CD4-positive, alpha-beta T cell treated with Interferon gamma for 1 hour (primary cell): Measurements from ENCODE around the gene HECTD4.
"Not testable (repeated sequence)": the region's sequence is repeated elsewhere in the genome, so short reads cannot be mapped to it uniquely, and the experiment has no call there.

ENCODE experiments used
- DNase-seq: peaks from one replicate; pipeline ENCODE4 v3.0.0-alpha.2; 2020

The HECTD4 gene

GRCh38 chr12:112401903-112402498 lies 19.8 kb upstream of the HECTD4 start:
- DNase-seq: no peak

GRCh38 chr12:112401054-112401453 lies 18.8 kb upstream of the HECTD4 start:
- DNase-seq: no peak

DNA sequence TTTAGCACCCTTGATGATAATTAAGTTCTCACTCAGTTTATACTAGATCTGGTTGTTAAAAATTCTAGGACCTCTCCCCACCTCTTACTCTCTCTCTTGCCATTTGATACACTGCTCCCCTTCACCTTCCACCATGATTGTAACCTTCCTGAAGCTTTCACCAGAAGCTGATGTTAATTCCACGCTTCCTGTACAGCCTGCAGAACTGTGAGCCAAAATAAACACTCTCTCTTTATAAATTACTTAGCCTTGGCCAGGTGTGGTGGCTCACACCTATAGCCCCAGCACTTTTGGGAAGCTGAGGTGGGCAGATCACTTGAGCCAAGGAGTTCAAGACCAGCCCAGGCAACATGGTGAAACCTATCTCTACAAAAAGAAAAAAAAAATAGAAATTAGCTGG lies 11.1 kb upstream of the HECTD4 start:
- DNase-seq: no peak

- not testable (repeated sequence) for DNase-seq
These were observed 7.9 kb upstream of the HECTD4 start for GRCh38 chr12:112389922-112390654.

GRCh38 chr12:112389228-112389627 lies 7.0 kb upstream of the HECTD4 start:
- DNase-seq: no peak

DNA sequence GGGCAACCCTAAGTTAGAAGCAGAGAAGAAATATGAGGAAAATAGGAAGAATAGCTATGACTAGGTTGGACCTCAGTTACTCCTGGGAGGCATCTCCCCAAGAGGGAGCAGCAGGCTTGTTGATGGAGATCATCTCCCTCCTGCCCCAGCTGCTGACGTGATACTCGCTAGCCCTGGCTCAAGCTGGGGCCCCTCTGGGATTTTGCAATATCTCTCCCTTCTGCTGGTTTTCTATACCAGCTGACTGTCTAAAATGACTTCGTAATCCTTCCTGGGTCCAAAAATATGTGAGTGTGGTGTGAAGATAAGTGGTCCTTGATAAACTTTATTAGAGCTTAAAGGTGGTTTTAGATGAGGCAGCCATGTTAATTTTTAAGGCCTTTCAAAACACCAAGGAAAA lies 4.5 kb upstream of the HECTD4 start:
- no peak for DNase-seq

GRCh38 chr12:112382866-112383265 lies 635 bp upstream of the HECTD4 start:
- no peak for DNase-seq

DNA sequence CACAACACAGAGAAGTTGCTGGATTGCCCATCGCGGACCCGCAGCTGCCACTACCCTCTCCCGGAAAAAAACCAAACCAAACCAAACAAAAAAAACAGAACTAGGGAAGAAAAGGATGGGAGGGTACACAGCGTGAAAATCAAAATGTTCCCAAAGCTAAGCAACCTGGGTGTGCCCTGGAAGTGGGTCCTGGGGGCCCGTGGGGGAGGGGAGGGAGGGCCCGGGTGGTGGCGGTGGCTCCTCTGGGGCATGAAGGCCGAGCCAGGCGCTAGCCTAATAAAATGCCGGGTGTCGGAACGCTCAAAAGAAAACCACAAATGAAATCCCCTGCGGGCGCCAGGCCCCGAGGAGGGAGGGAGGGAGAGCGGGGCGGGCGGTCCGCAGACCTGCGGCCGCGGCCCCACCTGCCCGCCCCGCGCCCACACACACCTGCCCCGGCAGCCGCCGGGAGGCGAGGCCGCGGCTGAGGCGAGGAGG lies 787 bp downstream of the HECTD4 start:
- DNase-seq: peak; percentile 33

DNA sequence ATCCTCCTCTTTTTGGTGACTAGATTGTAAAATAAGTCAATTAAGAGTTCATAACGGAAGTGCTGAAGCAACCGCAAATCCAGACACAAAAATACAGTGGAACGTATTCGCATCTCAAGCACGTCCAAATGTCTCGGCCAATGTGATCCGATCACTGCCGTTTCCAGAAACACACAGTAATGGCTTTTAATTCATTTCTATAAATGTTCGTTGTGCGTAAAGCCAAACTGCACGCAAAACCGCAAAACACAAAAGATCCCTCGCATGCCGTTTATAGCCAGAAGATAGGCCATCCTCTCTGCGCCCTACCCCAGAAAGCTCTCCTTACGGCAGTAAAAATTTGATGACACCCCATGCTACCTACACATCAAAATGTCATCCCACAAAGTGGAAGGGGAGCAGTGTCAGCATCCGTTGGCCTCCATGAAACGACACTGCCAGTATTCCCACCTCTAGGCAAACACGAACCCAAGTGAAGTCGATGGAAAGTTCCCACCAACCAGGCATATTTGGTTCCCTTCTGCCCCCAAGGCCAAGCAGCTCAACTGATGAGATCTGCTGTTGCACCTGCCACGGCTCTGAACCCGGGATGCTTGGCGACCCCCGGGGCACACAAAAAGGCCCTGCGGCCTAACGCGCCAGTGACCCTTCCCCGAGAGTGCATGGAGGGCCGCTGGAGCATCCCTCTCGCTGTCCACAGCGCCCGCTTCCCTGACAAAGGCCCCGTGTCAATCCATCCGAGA lies 1.4 kb downstream of the HECTD4 start:
- DNase-seq: no peak

DNA sequence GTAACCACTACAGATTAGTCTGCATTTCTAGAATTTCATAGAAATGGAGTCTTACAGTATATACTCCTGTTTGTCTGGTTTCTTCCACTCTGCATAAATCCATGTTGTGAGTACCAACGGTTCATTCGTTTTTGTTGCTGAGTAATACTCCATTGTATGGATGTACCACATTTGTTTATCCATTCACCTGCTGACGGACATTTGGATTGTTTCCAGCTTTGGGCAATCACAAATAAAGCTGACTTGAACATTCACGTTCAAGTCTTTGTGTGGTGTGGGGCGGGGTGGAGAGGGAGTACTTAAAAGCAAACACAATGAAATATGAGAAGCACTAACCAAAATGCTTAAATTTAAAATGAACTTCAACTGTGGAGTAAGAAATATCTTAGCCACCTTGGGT lies 7.1 kb downstream of the HECTD4 start:
- no peak for DNase-seq

DNA sequence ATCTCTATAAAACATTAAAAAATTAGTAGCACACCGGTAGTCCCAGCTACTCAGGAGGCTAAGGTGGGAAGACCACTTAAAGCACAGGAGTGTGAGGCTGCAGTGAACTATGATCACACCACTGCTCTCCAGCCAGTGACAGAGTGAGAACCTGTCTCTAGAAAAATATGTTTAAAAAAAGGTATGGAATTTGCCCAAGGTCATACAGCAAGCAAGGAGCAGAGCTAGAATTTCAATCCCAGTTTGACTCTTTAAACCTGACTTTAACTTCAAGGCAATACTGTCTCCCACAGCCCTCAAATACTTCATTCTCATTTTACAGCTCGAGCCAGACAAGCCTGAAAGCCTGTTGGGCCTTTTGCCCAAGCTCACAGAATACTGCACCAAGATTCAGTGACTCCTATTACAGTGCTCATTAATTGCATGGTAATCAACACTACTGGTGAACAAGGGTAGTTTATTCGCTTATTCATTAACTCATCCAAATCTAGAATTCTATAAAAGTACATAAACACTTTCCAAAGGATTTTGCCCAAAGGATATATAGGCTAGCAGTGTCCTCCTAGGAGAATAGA lies 8.0 kb downstream of the HECTD4 start:
- DNase-seq: no peak

DNA sequence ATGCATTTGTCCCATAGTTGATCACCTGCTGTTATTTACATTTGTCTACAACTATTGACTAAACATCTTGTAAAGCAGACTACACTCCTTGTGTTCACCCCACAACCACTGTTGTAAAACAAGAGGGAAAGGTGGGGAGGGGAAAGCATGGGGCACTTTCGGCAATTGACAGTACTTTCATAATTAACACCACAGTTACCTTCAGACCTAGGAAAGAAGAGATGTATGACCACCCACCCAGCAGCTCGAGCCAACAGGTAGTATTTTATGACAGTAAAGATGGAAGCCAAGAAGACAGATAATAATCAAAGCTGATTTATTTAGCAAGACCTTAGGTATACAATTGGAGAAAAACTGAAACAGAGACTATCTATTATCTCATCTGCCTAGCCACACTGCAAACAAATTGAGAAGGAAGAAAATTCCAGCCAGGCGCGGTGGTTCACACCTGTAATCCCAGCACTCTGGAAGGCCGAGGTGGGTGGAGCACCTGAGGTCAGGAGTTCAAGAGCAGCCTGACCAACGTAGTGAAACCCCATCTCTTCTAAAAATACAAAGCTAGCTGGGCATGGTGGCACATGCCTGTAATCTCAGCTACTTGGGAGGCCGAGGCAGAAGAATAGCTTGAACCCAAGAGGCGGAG lies 11.2 kb downstream of the HECTD4 start:
- no peak for DNase-seq

- DNase-seq: no peak
These were observed 12.0 kb downstream of the HECTD4 start for GRCh38 chr12:112370199-112370598.

DNA sequence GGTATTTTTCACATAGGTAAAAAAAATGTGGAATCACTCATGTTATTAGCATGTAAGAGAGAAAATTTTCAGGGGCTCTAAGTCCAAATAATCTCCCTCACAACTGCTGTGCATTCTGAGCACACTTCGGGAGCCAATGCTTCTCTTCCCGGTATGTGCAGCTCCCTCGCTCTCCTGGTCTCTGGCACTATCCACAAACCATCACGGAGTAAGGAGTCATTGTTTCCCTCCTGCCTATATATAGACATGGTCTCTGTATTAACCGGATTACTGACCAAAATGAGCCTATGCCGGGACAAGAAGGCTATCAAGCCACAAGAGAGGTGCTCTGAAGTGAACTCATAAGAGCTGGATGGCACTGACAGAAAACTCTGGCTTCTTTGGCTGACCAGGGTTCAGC lies 13.4 kb downstream of the HECTD4 start:
- DNase-seq: no peak

- no peak for DNase-seq
These were observed 14.3 kb downstream of the HECTD4 start for GRCh38 chr12:112367965-112368364.

GRCh38 chr12:112362310-112362709 lies 19.9 kb downstream of the HECTD4 start:
- no peak for DNase-seq

GRCh38 chr12:112361271-112361670 lies 21.0 kb downstream of the HECTD4 start:
- no peak for DNase-seq

DNA sequence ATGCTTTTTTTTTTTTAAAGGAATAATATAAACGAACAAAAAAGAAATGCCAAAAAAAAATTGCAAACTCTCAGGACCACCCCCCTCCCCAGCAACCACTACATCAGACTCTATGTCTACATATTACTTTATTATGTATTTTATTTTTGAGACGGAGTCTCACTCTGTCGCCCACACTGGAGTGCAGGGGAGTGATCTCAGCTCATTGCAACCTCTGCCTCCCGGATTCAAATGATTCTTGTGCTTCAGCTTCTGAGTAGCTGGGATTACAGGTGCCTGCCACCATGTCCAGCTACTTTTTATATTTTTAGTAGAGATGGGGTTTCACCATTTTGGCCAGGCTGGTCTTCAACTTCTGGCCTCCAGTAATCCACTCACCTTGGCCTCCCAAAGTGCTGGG lies 22.9 kb downstream of the HECTD4 start:
- DNase-seq: no peak

DNA sequence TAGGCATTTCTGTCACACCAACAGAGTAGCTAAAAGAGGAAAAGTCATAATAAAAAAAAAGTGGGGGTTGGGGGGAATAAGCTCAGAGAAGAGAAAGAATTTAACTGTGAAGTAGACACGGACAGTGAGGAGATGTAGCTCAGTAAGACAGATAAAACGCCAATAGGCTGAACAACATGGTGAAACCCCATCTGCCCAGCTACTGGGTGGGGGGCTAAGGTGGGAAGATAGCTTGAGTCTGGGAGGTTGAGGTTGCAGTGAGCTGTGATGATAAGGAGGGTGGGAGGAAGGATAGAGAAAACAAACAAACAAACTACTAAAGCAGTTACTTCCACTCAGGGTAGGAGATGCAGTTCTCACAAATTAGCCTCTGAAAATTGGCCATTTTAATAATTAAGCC lies 25.0 kb downstream of the HECTD4 start:
- no peak for DNase-seq

DNA sequence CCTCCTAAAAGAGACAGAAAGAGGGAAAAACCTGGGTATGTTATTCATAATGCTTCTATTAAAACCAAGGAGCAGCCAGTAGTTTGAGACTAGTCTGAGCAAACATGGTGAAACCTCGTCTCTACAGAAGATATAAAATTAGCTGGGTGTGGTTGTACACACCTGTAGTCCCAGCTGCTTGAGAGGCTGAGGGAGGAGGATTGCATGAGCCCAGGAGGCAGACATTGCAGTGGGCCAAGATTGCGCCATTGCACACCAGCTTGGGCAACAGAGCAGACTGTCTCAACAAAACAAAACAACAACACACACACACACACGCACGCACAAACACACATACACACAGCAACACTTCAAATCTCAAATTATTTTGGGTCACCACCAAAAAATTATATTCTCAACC lies 27.8 kb downstream of the HECTD4 start:
- no peak for DNase-seq

DNA sequence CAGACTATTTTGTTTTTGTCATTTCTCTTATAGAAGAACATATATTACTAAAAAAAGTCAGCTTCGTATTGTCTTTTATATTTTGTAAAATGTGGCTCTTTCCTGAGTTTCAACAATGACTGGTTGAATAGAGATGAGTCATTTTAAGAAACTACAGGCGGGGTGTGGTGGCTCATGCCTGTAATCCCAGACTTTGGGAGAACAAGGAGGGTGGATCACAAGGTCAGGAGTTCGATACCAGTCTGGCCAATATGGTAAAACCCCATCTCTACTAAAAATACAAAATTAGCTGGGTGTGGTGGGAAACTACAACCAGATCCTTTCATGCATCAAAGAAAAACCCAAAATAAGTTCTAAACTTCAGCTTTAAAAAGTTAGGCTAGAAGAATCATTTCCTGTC lies 28.8 kb downstream of the HECTD4 start:
- DNase-seq: no peak

DNA sequence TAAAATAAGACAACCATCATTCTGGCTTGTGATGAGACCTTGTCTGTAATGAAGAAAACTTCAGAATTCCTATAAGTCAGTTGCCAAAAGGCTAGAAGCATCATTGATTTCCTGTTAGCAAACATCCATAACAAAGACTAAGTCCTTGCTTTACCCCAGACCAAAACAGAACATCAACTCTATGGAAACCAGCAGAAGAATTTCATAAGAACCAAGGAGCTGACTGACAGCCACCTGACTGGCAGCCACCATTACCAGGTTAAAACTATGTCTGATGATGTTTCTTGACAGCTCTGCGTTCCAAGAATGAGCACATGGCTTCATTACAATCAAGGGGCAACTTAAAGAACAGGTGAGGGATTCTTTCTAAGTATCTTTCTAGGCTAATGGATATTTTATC lies 29.3 kb downstream of the HECTD4 start:
- no peak for DNase-seq
